ENCODE data around the gene PHC3.

The PHC3 gene

DNA sequence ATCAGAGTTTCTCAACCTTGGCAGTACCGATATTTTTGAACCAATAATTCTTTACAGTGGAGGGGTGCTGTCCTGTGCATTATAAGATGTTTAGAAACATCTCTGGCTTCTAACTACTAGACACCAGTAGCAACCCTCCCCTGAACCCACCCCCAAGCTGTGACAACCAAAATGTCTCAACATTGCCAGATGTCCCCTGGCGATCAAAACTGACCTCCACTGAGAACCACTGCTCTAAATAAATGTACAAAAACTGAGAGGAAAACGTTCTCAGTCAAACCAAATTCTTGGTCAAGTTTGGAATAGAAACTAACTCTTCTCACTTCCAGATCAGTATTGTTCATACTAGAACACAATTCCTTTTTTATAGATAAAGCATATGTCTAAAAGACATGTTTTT is 85.2 kb downstream of the PHC3 start:
- TF ChIP-seq SIN3A (IDR thresholded peaks at IDR 0.05; ENCODE audit: borderline replicate concordance, insufficient read depth, low read length): no peak
- no peak for TF ChIP-seq FOXP2 (optimal IDR thresholded peaks at IDR 0.05; ENCODE audit: borderline replicate concordance, extremely low read depth, extremely low read length, insufficient read depth)

DNA sequence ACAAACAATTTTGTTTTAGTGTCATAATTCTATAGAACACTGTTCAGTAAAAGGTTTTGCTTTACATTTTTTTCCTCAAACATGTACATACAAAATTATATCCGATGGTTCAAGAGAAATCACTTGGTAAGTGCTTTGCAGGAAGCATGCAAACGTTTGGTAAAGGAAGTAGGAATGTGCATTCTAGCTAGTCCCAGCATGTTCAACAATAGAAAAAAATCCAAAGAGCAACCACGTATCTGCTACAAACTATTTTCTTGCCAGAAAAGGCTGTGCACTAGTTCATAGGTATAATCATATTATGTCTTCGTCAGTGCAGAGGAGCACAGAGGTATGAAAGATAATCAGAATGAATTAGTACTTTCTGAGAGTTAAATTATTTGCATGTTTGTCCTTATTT is 85.8 kb downstream of the PHC3 start:
- TF ChIP-seq TAF1 (IDR thresholded peaks at IDR 0.05; ENCODE audit: borderline replicate concordance, insufficient read depth, low read length) (no peak), FOXP2 (optimal IDR thresholded peaks at IDR 0.05; ENCODE audit: borderline replicate concordance, extremely low read depth, extremely low read length, insufficient read depth) (no peak), POLR2AphosphoS5 (IDR thresholded peaks at IDR 0.05; ENCODE audit: low read depth, low read length) (no peak), SIN3A (IDR thresholded peaks at IDR 0.05; ENCODE audit: borderline replicate concordance, insufficient read depth, low read length) (no peak)
- TF ChIP-seq, protein P1, sequence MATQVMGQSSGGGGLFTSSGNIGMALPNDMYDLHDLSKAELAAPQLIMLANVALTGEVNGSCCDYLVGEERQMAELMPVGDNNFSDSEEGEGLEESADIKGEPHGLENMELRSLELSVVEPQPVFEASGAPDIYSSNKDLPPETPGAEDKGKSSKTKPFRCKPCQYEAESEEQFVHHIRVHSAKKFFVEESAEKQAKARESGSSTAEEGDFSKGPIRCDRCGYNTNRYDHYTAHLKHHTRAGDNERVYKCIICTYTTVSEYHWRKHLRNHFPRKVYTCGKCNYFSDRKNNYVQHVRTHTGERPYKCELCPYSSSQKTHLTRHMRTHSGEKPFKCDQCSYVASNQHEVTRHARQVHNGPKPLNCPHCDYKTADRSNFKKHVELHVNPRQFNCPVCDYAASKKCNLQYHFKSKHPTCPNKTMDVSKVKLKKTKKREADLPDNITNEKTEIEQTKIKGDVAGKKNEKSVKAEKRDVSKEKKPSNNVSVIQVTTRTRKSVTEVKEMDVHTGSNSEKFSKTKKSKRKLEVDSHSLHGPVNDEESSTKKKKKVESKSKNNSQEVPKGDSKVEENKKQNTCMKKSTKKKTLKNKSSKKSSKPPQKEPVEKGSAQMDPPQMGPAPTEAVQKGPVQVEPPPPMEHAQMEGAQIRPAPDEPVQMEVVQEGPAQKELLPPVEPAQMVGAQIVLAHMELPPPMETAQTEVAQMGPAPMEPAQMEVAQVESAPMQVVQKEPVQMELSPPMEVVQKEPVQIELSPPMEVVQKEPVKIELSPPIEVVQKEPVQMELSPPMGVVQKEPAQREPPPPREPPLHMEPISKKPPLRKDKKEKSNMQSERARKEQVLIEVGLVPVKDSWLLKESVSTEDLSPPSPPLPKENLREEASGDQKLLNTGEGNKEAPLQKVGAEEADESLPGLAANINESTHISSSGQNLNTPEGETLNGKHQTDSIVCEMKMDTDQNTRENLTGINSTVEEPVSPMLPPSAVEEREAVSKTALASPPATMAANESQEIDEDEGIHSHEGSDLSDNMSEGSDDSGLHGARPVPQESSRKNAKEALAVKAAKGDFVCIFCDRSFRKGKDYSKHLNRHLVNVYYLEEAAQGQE (IDR thresholded peaks at IDR 0.05; ENCODE audit: insufficient read depth in 1 of 2, low read depth in 2 of 2, low read length in 2 of 2): no peak

DNA sequence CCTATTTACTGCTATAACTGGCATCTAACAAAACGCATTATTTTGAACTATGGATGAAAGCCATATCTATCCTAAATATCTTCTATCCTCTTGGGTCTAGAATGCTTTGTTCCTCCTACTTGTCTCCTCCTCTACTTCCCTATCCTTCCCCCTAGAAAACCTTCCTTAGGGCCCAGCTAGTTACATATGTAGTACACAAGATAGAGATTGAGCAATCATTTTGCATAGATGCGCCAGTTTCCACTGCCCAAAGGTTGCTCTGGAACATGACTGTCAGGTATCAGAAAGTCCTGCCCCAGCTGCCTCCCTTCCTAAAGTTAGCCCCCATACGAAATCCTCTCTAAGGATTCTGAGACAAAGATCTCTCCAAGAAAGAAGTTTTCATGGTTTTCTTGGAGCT is 88.6 kb downstream of the PHC3 start:
- TF ChIP-seq POLR2AphosphoS5 (IDR thresholded peaks at IDR 0.05; ENCODE audit: low read depth, low read length) (no peak), TAF1 (IDR thresholded peaks at IDR 0.05; ENCODE audit: borderline replicate concordance, insufficient read depth, low read length) (no peak), SIN3A (IDR thresholded peaks at IDR 0.05; ENCODE audit: borderline replicate concordance, insufficient read depth, low read length) (no peak), FOXP2 (optimal IDR thresholded peaks at IDR 0.05; ENCODE audit: borderline replicate concordance, extremely low read depth, extremely low read length, insufficient read depth) (no peak)
- TF ChIP-seq, protein P1 (IDR thresholded peaks at IDR 0.05; ENCODE audit: insufficient read depth in 1 of 2, low read depth in 2 of 2, low read length in 2 of 2): no peak

DNA sequence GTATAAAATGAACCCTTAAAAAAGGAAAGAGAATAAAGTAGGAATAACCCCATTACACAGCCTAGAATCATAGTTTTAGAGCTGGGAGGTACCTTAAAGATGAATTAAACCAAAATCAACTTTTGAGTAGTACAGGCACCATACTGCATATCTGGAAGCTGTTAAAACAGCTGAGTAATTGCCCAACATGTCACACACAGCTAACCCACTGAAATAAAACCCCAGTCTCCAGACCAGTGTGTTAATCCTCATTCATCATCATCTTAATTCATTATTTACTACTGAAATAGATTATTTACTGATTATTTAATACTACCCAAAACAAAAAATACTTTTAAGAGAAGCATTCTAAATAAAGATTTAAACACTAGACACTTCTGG is 90.9 kb downstream of the PHC3 start:
- TF ChIP-seq TAF1 (IDR thresholded peaks at IDR 0.05; ENCODE audit: borderline replicate concordance, insufficient read depth, low read length) (no peak), SIN3A (IDR thresholded peaks at IDR 0.05; ENCODE audit: borderline replicate concordance, insufficient read depth, low read length) (no peak), FOXP2 (optimal IDR thresholded peaks at IDR 0.05; ENCODE audit: borderline replicate concordance, extremely low read depth, extremely low read length, insufficient read depth) (no peak), POLR2AphosphoS5 (IDR thresholded peaks at IDR 0.05; ENCODE audit: low read depth, low read length) (no peak)
- TF ChIP-seq, protein P1 (IDR thresholded peaks at IDR 0.05; ENCODE audit: insufficient read depth in 1 of 2, low read depth in 2 of 2, low read length in 2 of 2): no peak

DNA sequence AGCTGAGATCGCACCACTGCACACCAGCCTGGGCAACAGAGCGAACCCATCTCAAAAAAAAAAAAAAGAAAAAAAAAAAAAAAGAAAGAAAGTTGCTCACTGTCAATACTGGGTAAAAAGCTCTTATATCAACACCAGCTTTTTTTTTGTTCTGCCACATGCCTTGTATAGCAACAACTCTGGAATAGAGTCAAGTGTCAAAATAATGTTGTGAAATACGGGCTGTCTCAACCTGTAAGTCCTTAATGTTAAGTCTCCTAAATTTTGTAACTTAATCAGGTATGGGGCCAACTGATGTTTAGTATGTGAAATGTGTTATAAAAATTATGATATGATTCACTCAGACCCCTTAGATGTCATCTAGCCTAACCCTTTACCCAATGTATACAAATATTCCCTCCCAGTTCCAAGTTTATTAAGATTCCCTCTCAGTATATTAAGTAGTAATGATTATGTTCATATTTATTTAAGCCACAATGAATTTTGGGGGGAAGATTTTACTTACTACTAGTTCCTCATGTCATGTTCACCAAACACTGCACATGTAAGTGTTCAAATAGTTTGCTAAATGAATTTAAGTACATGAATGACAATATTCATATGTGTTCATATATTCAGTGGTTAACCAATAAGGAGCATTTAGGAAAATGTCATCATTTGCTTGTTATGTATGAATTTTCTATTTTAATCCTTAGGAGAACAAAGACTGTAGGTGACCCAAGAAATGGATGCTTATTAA is 91.5 kb downstream of the PHC3 start:
- TF ChIP-seq, protein P1 (IDR thresholded peaks at IDR 0.05; ENCODE audit: insufficient read depth in 1 of 2, low read depth in 2 of 2, low read length in 2 of 2): no peak
- no peak for TF ChIP-seq TAF1 (IDR thresholded peaks at IDR 0.05; ENCODE audit: borderline replicate concordance, insufficient read depth, low read length)
- TF ChIP-seq FOXP2 (optimal IDR thresholded peaks at IDR 0.05; ENCODE audit: borderline replicate concordance, extremely low read depth, extremely low read length, insufficient read depth): no peak
- no peak for TF ChIP-seq POLR2AphosphoS5 (IDR thresholded peaks at IDR 0.05; ENCODE audit: low read depth, low read length)
- no peak for TF ChIP-seq SIN3A (IDR thresholded peaks at IDR 0.05; ENCODE audit: borderline replicate concordance, insufficient read depth, low read length)
